ENCODE results near the gene RELCH.

The RELCH gene

DNA sequence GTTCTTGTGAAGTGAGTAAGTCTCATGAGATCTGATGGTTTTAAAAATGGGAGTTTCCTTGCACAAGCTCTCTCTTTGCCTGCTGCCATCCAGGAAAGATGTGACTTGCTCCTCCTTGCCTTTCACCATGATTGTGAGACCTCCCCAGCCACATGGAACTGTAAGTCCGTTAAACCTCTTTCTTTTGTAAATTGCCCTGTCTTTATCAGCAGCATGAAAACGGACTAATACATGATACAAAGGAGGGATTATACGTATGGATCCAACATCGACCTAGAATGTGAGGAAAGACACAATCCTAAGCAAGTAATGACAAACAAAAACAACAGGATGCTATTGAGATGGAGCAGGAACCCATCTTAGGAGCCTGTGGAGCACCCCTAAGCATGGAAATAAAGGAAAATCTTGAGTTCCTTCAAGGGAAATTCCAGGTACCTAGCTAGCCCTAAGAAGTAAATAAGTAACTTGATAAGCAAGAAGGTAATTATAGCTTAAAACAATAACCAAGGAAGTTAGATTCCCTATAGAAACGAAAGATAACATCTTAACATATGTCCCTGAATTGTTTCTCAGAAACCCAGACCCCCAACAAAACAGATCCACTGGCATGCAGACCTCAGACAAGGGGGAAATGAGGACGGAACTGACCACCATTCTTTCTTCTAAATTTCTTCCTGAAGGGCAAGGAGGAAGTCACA lies 136.6 kb downstream of the RELCH start:
- TF ChIP-seq TAF1 (IDR thresholded peaks at IDR 0.05; ENCODE audit: borderline replicate concordance, insufficient read depth, low read length) (no peak), POLR2AphosphoS5 (IDR thresholded peaks at IDR 0.05; ENCODE audit: low read depth, low read length) (no peak), FOXP2 (optimal IDR thresholded peaks at IDR 0.05; ENCODE audit: borderline replicate concordance, extremely low read depth, extremely low read length, insufficient read depth) (no peak), SIN3A (IDR thresholded peaks at IDR 0.05; ENCODE audit: borderline replicate concordance, insufficient read depth, low read length) (no peak)
- TF ChIP-seq, protein P1, sequence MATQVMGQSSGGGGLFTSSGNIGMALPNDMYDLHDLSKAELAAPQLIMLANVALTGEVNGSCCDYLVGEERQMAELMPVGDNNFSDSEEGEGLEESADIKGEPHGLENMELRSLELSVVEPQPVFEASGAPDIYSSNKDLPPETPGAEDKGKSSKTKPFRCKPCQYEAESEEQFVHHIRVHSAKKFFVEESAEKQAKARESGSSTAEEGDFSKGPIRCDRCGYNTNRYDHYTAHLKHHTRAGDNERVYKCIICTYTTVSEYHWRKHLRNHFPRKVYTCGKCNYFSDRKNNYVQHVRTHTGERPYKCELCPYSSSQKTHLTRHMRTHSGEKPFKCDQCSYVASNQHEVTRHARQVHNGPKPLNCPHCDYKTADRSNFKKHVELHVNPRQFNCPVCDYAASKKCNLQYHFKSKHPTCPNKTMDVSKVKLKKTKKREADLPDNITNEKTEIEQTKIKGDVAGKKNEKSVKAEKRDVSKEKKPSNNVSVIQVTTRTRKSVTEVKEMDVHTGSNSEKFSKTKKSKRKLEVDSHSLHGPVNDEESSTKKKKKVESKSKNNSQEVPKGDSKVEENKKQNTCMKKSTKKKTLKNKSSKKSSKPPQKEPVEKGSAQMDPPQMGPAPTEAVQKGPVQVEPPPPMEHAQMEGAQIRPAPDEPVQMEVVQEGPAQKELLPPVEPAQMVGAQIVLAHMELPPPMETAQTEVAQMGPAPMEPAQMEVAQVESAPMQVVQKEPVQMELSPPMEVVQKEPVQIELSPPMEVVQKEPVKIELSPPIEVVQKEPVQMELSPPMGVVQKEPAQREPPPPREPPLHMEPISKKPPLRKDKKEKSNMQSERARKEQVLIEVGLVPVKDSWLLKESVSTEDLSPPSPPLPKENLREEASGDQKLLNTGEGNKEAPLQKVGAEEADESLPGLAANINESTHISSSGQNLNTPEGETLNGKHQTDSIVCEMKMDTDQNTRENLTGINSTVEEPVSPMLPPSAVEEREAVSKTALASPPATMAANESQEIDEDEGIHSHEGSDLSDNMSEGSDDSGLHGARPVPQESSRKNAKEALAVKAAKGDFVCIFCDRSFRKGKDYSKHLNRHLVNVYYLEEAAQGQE (IDR thresholded peaks at IDR 0.05; ENCODE audit: insufficient read depth in 1 of 2, low read depth in 2 of 2, low read length in 2 of 2): no peak

GRCh38 chr18:62324181-62324828 lies 137.2 kb downstream of the RELCH start:
- TF ChIP-seq POLR2AphosphoS5 (IDR thresholded peaks at IDR 0.05; ENCODE audit: low read depth, low read length) (no peak), FOXP2 (optimal IDR thresholded peaks at IDR 0.05; ENCODE audit: borderline replicate concordance, extremely low read depth, extremely low read length, insufficient read depth) (no peak), SIN3A (IDR thresholded peaks at IDR 0.05; ENCODE audit: borderline replicate concordance, insufficient read depth, low read length) (no peak), TAF1 (IDR thresholded peaks at IDR 0.05; ENCODE audit: borderline replicate concordance, insufficient read depth, low read length) (no peak)
- TF ChIP-seq, protein P1 (IDR thresholded peaks at IDR 0.05; ENCODE audit: insufficient read depth in 1 of 2, low read depth in 2 of 2, low read length in 2 of 2): no peak

GRCh38 chr18:62324917-62325805 lies 138.1 kb downstream of the RELCH start, which contains the start of gene TNFRSF11A:
Gene TNFRSF11A, plus strand, starts transcription at chr18:62325310. Its CDS starts 43 bp downstream, at chr18:62325353.
- TF ChIP-seq, protein P1 (IDR thresholded peaks at IDR 0.05; ENCODE audit: insufficient read depth in 1 of 2, low read depth in 2 of 2, low read length in 2 of 2): no peak
- TF ChIP-seq SIN3A (IDR thresholded peaks at IDR 0.05; ENCODE audit: borderline replicate concordance, insufficient read depth, low read length): no peak
- TF ChIP-seq POLR2AphosphoS5 (IDR thresholded peaks at IDR 0.05; ENCODE audit: low read depth, low read length): no peak
- no peak for TF ChIP-seq FOXP2 (optimal IDR thresholded peaks at IDR 0.05; ENCODE audit: borderline replicate concordance, extremely low read depth, extremely low read length, insufficient read depth)
- no peak for TF ChIP-seq TAF1 (IDR thresholded peaks at IDR 0.05; ENCODE audit: borderline replicate concordance, insufficient read depth, low read length)

GRCh38 chr18:62325806-62326645 lies 139.0 kb downstream of the RELCH start:
- TF ChIP-seq FOXP2 (optimal IDR thresholded peaks at IDR 0.05; ENCODE audit: borderline replicate concordance, extremely low read depth, extremely low read length, insufficient read depth) (no peak), SIN3A (IDR thresholded peaks at IDR 0.05; ENCODE audit: borderline replicate concordance, insufficient read depth, low read length) (no peak), POLR2AphosphoS5 (IDR thresholded peaks at IDR 0.05; ENCODE audit: low read depth, low read length) (no peak), TAF1 (IDR thresholded peaks at IDR 0.05; ENCODE audit: borderline replicate concordance, insufficient read depth, low read length) (no peak)
- TF ChIP-seq, protein P1 (IDR thresholded peaks at IDR 0.05; ENCODE audit: insufficient read depth in 1 of 2, low read depth in 2 of 2, low read length in 2 of 2): no peak
